Ectodermal cell (in vitro differentiated cells): ENCODE data around the gene CDC34.

Source experiments
- H3K27ac ChIP-seq: 2 replicates; pipeline ENCODE4 v1.7.0; 2013; ENCODE audit warnings: mild to moderate bottlenecking, low read depth, low read length; ENCODE audit not compliant: insufficient read depth, poor library complexity, severe bottlenecking
- H3K27me3 ChIP-seq: 2 replicates; pipeline ENCODE4 v1.7.0; 2013; ENCODE audit warnings: mild to moderate bottlenecking, low read length; ENCODE audit not compliant: insufficient read depth, control insufficient read depth, poor library complexity, severe bottlenecking
- H3K36me3 ChIP-seq: one replicate; pipeline ENCODE4 v1.7.0; 2013; ENCODE audit warnings: low read length; ENCODE audit not compliant: control insufficient read depth, insufficient read depth
- H3K4me1 ChIP-seq: one replicate; pipeline ENCODE4 v1.7.0; 2013; ENCODE audit warnings: low read length; ENCODE audit not compliant: control insufficient read depth, insufficient read depth
- H3K4me3 ChIP-seq: 2 replicates; pipeline ENCODE4 v1.7.0; 2013; ENCODE audit warnings: low read depth, low read length, control low read depth; ENCODE audit not compliant: insufficient read depth
- H3K9me3 ChIP-seq: 2 replicates; pipeline ENCODE4 v1.7.0; 2013; ENCODE audit warnings: mild to moderate bottlenecking, low read length, moderate library complexity; ENCODE audit not compliant: control insufficient read depth
- WGBS, 2 experiments: methylation state at CpG; one replicate each; pipeline ENCODE4 v1.1.7; 2013; ENCODE audit warnings: missing lambda C conversion rate in 2 of 2; 5-methylcytosine and 5-hydroxymethylcytosine counted together

Gene CDC34

GRCh38 chr19:510606-511100 is 20.9 kb upstream of the CDC34 start:
- Histone ChIP-seq H3K27me3 (no peaks in the 10 kb centered on the region), H3K27ac (peak overlapping the region; percentile 30), H3K36me3 (no peaks in the 10 kb centered on the region), H3K4me3 (no peak overlapping the region), H3K4me1 (peaks cover 17% of the 10 kb centered on the region), H3K9me3 (no peaks in the 10 kb centered on the region)
- 10 to 11% methylated on average over 21 of the region's 21 CpGs for WGBS, 2 experiments

GRCh38 chr19:511101-511851 is 20.3 kb upstream of the CDC34 start:
- Histone ChIP-seq H3K4me3 (no peak overlapping the region), H3K9me3 (no peaks in the 10 kb centered on the region), H3K27me3 (no peaks in the 10 kb centered on the region), H3K4me1 (peaks cover 17% of the 10 kb centered on the region), H3K27ac (peak overlapping the region; percentile 73), H3K36me3 (no peaks in the 10 kb centered on the region)
- WGBS, 2 experiments: 14% methylated on average over 30 of the region's 30 CpGs

- Histone ChIP-seq H3K4me1 (peaks cover 17% of the 10 kb centered on the region), H3K9me3 (no peaks in the 10 kb centered on the region), H3K36me3 (no peaks in the 10 kb centered on the region), H3K27me3 (no peaks in the 10 kb centered on the region), H3K27ac (peak overlapping the region; percentile 40), H3K4me3 (no peak overlapping the region)
- 61 to 65% methylated on average over 62 of the region's 62 CpGs for WGBS, 2 experiments
Observed at GRCh38 chr19:512547-513365, 18.8 kb upstream of the CDC34 start.

- whole genome bisulfite sequencing, 2 experiments: 87 to 91% methylated on average over 10 of the region's 10 CpGs
- no peaks in the 10 kb centered on the region for H3K9me3 ChIP-seq
- H3K27ac ChIP-seq: no peak overlapping the region
- H3K27me3 ChIP-seq: no peaks in the 10 kb centered on the region
- H3K36me3 ChIP-seq: no peaks in the 10 kb centered on the region
- no peak overlapping the region for H3K4me3 ChIP-seq
- peaks cover 14% of the 10 kb centered on the region for H3K4me1 ChIP-seq
Observed at GRCh38 chr19:513368-514165, 18.0 kb upstream of the CDC34 start.

GRCh38 chr19:514166-514663 is 17.3 kb upstream of the CDC34 start:
- no peaks in the 10 kb centered on the region for H3K27me3 ChIP-seq
- H3K9me3 ChIP-seq: no peaks in the 10 kb centered on the region
- WGBS, 2 experiments: 92 to 96% methylated on average over 9 of the region's 9 CpGs
- H3K4me3 ChIP-seq: no peak overlapping the region
- H3K4me1 ChIP-seq: peaks cover 12% of the 10 kb centered on the region
- H3K36me3 ChIP-seq: no peaks in the 10 kb centered on the region
- H3K27ac ChIP-seq: no peak overlapping the region

- H3K27ac ChIP-seq: no peak overlapping the region
- WGBS, 2 experiments: 69 to 71% methylated on average over 10 of the region's 10 CpGs
Observed at GRCh38 chr19:517721-518597, 13.6 kb upstream of the CDC34 start.

GRCh38 chr19:518598-519231 is 12.8 kb upstream of the CDC34 start:
- WGBS, 2 experiments: 59 to 60% methylated on average over 58 of the region's 58 CpGs
- Histone ChIP-seq H3K36me3 (no peaks in the 10 kb centered on the region), H3K9me3 (no peaks in the 10 kb centered on the region), H3K27ac (no peak overlapping the region), H3K4me1 (no peaks in the 10 kb centered on the region), H3K4me3 (no peak overlapping the region), H3K27me3 (no peaks in the 10 kb centered on the region)

More at GRCh38 chr19:517721-518597, 13.6 kb upstream of the CDC34 start:
- no peaks in the 10 kb centered on the region for H3K36me3 ChIP-seq
- H3K4me1 ChIP-seq: no peaks in the 10 kb centered on the region
- no peaks in the 10 kb centered on the region for H3K27me3 ChIP-seq
- H3K4me3 ChIP-seq: no peak overlapping the region
- no peaks in the 10 kb centered on the region for H3K9me3 ChIP-seq

GRCh38 chr19:519449-519865 is 12.1 kb upstream of the CDC34 start:
- WGBS, 2 experiments: 95 to 96% methylated on average over 45 of the region's 45 CpGs
- H3K4me1 ChIP-seq: no peaks in the 10 kb centered on the region
- no peak overlapping the region for H3K27ac ChIP-seq
- H3K27me3 ChIP-seq: no peaks in the 10 kb centered on the region
- H3K36me3 ChIP-seq: no peaks in the 10 kb centered on the region
- no peak overlapping the region for H3K4me3 ChIP-seq
- no peaks in the 10 kb centered on the region for H3K9me3 ChIP-seq

- H3K9me3 ChIP-seq: no peaks in the 10 kb centered on the region
Observed at GRCh38 chr19:522726-523125, 8.8 kb upstream of the CDC34 start.

More at GRCh38 chr19:522726-523125, 8.8 kb upstream of the CDC34 start:
- Histone ChIP-seq H3K4me3 (no peak overlapping the region), H3K27me3 (no peaks in the 10 kb centered on the region), H3K36me3 (no peaks in the 10 kb centered on the region), H3K27ac (no peak overlapping the region), H3K4me1 (no peaks in the 10 kb centered on the region)
- 94 to 95% methylated on average over 12 of the region's 12 CpGs for WGBS, 2 experiments
